ENCODE measurements around the gene OR1J2. TPM values are rescaled to one million over a fixed set of nuclear protein-coding genes. Genes with fewer than 3 reads are reported as not detected.

The OR1J2 gene
- total and polyA plus RNA-seq, 2 of the 4 experiments (the other 2 are of a cell fraction) = not detected

DNA sequence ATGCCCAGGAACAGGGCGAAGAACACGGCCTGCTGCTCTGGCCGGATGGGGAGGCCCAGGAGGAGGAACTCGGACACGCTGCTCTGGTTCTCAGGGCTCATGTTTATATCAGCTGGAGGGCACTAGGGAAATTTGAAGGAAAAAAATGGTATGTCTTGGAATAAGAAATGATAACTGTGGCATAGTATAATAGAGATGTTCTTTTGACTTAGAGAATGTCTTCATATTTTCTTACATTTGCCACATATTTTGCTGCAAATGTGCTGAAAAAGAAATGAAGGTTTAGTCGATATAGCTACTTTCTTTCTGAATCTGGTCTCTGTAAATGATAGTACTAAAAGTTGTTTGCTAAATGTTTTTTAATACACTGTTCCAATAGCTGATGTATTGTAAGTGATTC lies 32.8 kb upstream of the OR1J2 start, which contains the start of gene OR1J1:
Gene OR1J1, minus strand, starts transcription at position 101 of the 400 bp plus-strand sequence. Its CDS starts 0 bp downstream, at position 101.
- Histone ChIP-seq H3K27me3 (ENCODE audit: control insufficient read depth, insufficient read depth, low read length) (peaks cover 1% of the 10 kb centered on the region; the same call in 1 of the 2 replicates), H3K36me3 (ENCODE audit: control insufficient read depth, insufficient read depth, low read length) (no peaks in the 10 kb centered on the region), H3K4me2 (ENCODE audit: low read depth, low read length) (no peak within 1 kb of the TSS), H4K91ac (ENCODE audit: insufficient read depth, low read depth, low read length) (no peak within 1 kb of the TSS), H3K9me1 (ENCODE audit: insufficient read depth, low read length) (no peaks in the 10 kb centered on the region), H3K4me3 (ENCODE audit: insufficient read depth, low read depth, low read length) (no peak within 1 kb of the TSS), H4K20me1 (ENCODE audit: insufficient read depth, low read length) (no peaks in the 10 kb centered on the region), H2BK120ac (ENCODE audit: low read depth, low read length) (no peak within 1 kb of the TSS), H4K8ac (ENCODE audit: low read depth in 2 of 2, low read length in 2 of 2) (no peak within 1 kb of the TSS), H2AK5ac (ENCODE audit: low read depth, low read length) (no peak within 1 kb of the TSS), H3K9ac (ENCODE audit: low read depth, low read length) (no peak within 1 kb of the TSS), H3K4ac (ENCODE audit: low read depth, low read length) (no peak within 1 kb of the TSS), H3K18ac (ENCODE audit: low read depth, low read length) (no peak within 1 kb of the TSS), H2BK20ac (ENCODE audit: low read depth, low read length) (no peak within 1 kb of the TSS), H3K4me1 (ENCODE audit: control insufficient read depth, insufficient read depth, low read length) (peaks cover 6% of the 10 kb centered on the region), H4K5ac (ENCODE audit: low read depth, low read length) (no peak within 1 kb of the TSS), H3K23ac (ENCODE audit: low read depth, low read length) (no peak within 1 kb of the TSS), H3K14ac (replicated peaks; ENCODE audit: low read depth, low read length) (no peak within 1 kb of the TSS), H2BK15ac (ENCODE audit: low read depth, low read length) (no peak within 1 kb of the TSS), H2AFZ (replicated peaks; ENCODE audit: low read length, poor library complexity) (no peak within 1 kb of the TSS), H2BK5ac (ENCODE audit: low read depth, low read length, poor library complexity, severe bottlenecking) (no peak within 1 kb of the TSS), H3K9me3 (ENCODE audit: control insufficient read depth, insufficient read depth, low read length) (no peaks in the 10 kb centered on the region), H3K27ac (ENCODE audit: insufficient read depth, low read length) (no peak within 1 kb of the TSS), H3K56ac (ENCODE audit: extremely low read depth, insufficient read depth, low read length) (no peak within 1 kb of the TSS), H2AK9ac (replicated peaks; ENCODE audit: low read depth, low read length, poor library complexity) (no peak within 1 kb of the TSS), H3K79me1 (ENCODE audit: low read depth in 1 of 2, low read length in 2 of 2) (no peaks in the 10 kb centered on the region)
- BruUV-seq (replicated peaks) = no TSS peak
- intact Hi-C loops (cut with micrococcal nuclease) = no loop called here
- no peak for TF ChIP-seq RCOR1 (IDR thresholded peaks at IDR 0.05; ENCODE audit: insufficient replicate concordance, low read length)
- TF ChIP-seq, protein P1, sequence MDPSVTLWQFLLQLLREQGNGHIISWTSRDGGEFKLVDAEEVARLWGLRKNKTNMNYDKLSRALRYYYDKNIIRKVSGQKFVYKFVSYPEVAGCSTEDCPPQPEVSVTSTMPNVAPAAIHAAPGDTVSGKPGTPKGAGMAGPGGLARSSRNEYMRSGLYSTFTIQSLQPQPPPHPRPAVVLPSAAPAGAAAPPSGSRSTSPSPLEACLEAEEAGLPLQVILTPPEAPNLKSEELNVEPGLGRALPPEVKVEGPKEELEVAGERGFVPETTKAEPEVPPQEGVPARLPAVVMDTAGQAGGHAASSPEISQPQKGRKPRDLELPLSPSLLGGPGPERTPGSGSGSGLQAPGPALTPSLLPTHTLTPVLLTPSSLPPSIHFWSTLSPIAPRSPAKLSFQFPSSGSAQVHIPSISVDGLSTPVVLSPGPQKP (IDR thresholded peaks at IDR 0.05; ENCODE audit: borderline replicate concordance, low read depth, low read length) = no peak
- CTCF ChIA-PET = no interaction called here
- POLR2A ChIA-PET (ENCODE audit: unreplicated experiment) = interaction anchor here (0.6 kb wide), 1 partner anchor 184 kb away, joined by 3 read pairs; the partner anchor contains the start of gene OR1L1
- DNase-seq (no peak), ATAC-seq (ENCODE audit: low read depth) (no peak)
- in situ Hi-C loops (cut with MboI; ENCODE audit: low sequenced_read_pairs) = no loop called here
- dilution Hi-C loops (cut with HindIII; ENCODE audit: low sequenced_read_pairs, unreplicated experiment) = no loop called here
- no CpG with 5 or more reads among the region's 6 CpGs for WGBS, 2 experiments (ENCODE audit: extremely low coverage in 2 of 2, insufficient read length in 1 of 2)

All from IMR-90 (cell line).